ENCODE results near the gene DENND5A.

Gene DENND5A

DNA sequence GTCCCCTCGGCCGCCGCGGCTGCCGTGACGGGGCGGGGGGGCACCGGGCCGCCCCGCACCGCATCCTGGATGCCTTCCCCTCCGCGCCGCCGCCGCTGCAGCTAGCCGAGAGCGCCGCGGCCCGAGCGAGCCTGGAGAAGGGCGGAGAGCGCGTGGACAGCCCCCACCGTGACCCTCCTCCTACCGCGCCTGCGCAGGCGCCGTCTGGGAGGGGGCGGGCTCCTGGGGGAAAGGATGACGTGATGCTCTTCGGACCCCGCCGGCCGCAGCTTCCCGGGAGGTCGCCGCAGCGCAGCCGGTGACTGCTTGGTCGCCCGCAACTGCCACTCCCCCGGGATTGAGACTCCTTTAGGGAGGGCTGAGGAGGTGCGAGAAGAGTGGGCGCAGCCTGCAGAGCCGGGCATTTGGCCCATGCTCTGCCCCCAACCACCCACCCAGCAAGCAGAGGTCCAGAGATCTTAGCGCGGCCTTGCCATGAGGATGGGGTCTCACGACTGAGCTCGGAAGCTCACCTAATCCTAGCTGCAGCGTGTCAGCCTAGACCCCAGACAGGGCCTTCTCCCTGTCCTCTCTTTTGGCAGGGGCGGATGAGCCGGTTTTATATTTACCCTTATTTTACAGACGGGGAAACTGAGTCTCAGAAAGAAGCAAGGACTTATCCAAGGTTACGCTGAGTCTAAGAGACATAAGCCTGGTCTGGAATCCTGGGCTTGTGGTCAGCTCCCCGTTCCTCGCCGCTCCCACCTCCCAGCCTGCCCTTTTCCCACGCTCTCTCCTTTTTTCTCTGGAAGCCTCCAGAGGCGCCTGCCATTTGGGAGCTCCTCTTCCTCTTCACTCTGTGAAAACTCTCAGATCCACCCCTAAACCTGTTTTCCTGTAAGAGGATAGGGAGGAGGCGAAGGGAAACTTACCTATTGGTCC is at the start of gene DENND5A:
Gene DENND5A, minus strand, starts transcription at position 140 of the 921 bp plus-strand sequence. CDS start 281 bp downstream, outside the sequence.
- TF ChIP-seq MYC (IDR thresholded peaks at IDR 0.05; ENCODE audit: low read depth, low read length) (peak; percentile 82), CTCF (IDR thresholded peaks at IDR 0.05; ENCODE audit: low read depth, low read length) (no peak), POLR2A (IDR thresholded peaks at IDR 0.05; ENCODE audit: extremely low read depth, insufficient read length) (peak; percentile 74), MAX (IDR thresholded peaks at IDR 0.05; ENCODE audit: low read depth, low read length) (peak; percentile 55; the same call in 1 of the 2 replicates)

GRCh38 chr11:9314291-9315077 is 49.3 kb upstream of the DENND5A start, which contains the start of gene TMEM41B:
TSS of gene TMEM41B (minus strand) at chr11:9314593. CDS start at chr11:9314441, 152 bp downstream.
- DNase-seq (ENCODE audit: low read depth), result peak; percentile 99
- TF ChIP-seq MYC (IDR thresholded peaks at IDR 0.05; ENCODE audit: low read depth, low read length) (peak; percentile 70; the same call in 1 of the 2 replicates), CTCF (IDR thresholded peaks at IDR 0.05; ENCODE audit: low read depth, low read length) (no peak), MAX (IDR thresholded peaks at IDR 0.05; ENCODE audit: low read depth, low read length) (no peak), POLR2A (IDR thresholded peaks at IDR 0.05; ENCODE audit: extremely low read depth, insufficient read length) (peak; percentile 72)
- H3K4me3 ChIP-seq (ENCODE audit: low read depth, low read length), result peak within 1 kb of the TSS; percentile 96

More for the DNA sequence above, at the start of gene DENND5A:
- DNase-seq (ENCODE audit: low read depth), result peak; percentile 91
- H3K4me3 ChIP-seq (ENCODE audit: low read depth, low read length), result peak within 1 kb of the TSS; percentile 91

- peak; percentile 47 for DNase-seq (ENCODE audit: low read depth)
- TF ChIP-seq POLR2A (IDR thresholded peaks at IDR 0.05; ENCODE audit: extremely low read depth, insufficient read length), result no peak
- peak overlapping the region; percentile 96 for H3K4me3 ChIP-seq (ENCODE audit: low read depth, low read length)
Observed at GRCh38 chr11:9313648-9314290, 48.6 kb upstream of the DENND5A start.

DNA sequence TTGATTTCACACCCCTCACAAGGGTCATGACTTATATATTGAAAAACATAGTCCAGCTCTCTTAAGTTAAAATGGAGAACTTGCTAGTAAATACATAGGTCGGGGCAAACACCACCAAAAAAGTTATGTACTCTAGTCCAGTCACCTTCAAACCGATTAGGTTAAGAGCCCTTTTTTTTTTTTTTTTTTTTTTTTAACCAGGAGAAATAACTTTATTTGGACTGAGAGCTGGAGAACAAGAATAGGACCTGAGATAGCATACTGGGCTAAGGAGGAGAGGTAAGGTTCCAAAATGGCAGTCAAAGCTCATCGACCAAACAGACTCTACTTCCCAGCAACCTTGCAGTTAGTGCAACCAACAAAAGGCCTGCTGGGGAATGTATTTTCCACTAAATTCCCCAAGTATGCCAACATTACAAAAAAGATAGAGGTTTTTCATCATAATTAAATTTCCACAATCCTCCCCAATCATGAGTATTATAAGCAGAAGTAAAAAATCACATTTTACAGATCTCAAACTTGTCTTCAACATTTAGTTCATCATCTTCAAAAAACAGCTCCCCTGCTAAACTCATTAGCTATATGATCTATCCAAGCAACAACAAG is 45.4 kb upstream of the DENND5A start:
- no peak overlapping the region for H3K4me3 ChIP-seq (ENCODE audit: low read depth, low read length)
- no peak for DNase-seq (ENCODE audit: low read depth)
- TF ChIP-seq MAX (IDR thresholded peaks at IDR 0.05; ENCODE audit: low read depth, low read length) (no peak), CTCF (IDR thresholded peaks at IDR 0.05; ENCODE audit: low read depth, low read length) (no peak), POLR2A (IDR thresholded peaks at IDR 0.05; ENCODE audit: extremely low read depth, insufficient read length) (no peak), MYC (IDR thresholded peaks at IDR 0.05; ENCODE audit: low read depth, low read length) (no peak)

GRCh38 chr11:9304178-9304577 is 39.0 kb upstream of the DENND5A start:
- DNase-seq (ENCODE audit: low read depth), result no peak
- TF ChIP-seq MAX (IDR thresholded peaks at IDR 0.05; ENCODE audit: low read depth, low read length), result no peak
- TF ChIP-seq MYC (IDR thresholded peaks at IDR 0.05; ENCODE audit: low read depth, low read length), result no peak
- TF ChIP-seq POLR2A (IDR thresholded peaks at IDR 0.05; ENCODE audit: extremely low read depth, insufficient read length), result no peak
- no peak for TF ChIP-seq CTCF (IDR thresholded peaks at IDR 0.05; ENCODE audit: low read depth, low read length)
- H3K4me3 ChIP-seq (ENCODE audit: low read depth, low read length), result no peak overlapping the region
